Measurements from ENCODE around the gene TAF11L4. TPM values are rescaled to one million over a fixed set of nuclear protein-coding genes. Genes with fewer than 3 reads are reported as not detected.

TAF11L4 gene
- total RNA-seq, 1 experiment from 2014 or later, result not detected

GRCh38 chr5:17492770-17493169 is 28.8 kb upstream of the TAF11L4 start:
- WGBS (ENCODE audit: extremely low coverage, insufficient read length, low lambda C conversion rate), result no CpG with 5 or more reads among the region's 3 CpGs
- TF ChIP-seq CTCF (conservative IDR thresholded peaks at IDR 0.05), result no peak

More at GRCh38 chr5:17492770-17493169, 28.8 kb upstream of the TAF11L4 start:
- Mint-ChIP-seq H3K4me1 (peaks cover 3 to 4% of the 10 kb centered on the region in 2 experiments), H3K27ac (no peak overlapping the region), H3K4me3 (no peak overlapping the region), H3K36me3 (ENCODE audit: insufficient read depth in 1 of 3, low read depth in 3 of 3) (peaks cover 0 to 4% (median 0%) of the 10 kb centered on the region in 3 experiments; a peak in 1 of 7 replicates), H3K9me3 (peaks cover 0 to 3% of the 10 kb centered on the region in 2 experiments; a peak in 2 of 5 replicates), H3K27me3 (ENCODE audit: low read depth) (no peaks in the 10 kb centered on the region; the same call in 1 of the 2 replicates)
- no peak overlapping the region for H4K91ac ChIP-seq (ENCODE audit: insufficient read length, low read depth, low read length)
- H2BK120ac ChIP-seq (ENCODE audit: low read depth, low read length, poor library complexity, severe bottlenecking), result no peak overlapping the region
- H2BK12ac ChIP-seq (ENCODE audit: insufficient read length, low read depth, low read length), result no peak overlapping the region
- H2AFZ ChIP-seq (ENCODE audit: low read length), result no peak overlapping the region
- no peak overlapping the region for H4K5ac ChIP-seq (ENCODE audit: insufficient read length, low read depth, low read length)
- H3K79me1 ChIP-seq (ENCODE audit: insufficient read depth, low read depth, low read length, poor library complexity, severe bottlenecking), result no peaks in the 10 kb centered on the region
- H2BK15ac ChIP-seq (ENCODE audit: low read depth, low read length), result no peak overlapping the region
- H3K23me2 ChIP-seq (ENCODE audit: insufficient read length, low read depth, low read length, poor library complexity, severe bottlenecking), result no peaks in the 10 kb centered on the region
- H3K14ac ChIP-seq (ENCODE audit: insufficient read depth, low read length), result no peak overlapping the region
- H2BK20ac ChIP-seq (ENCODE audit: low read depth, low read length, poor library complexity, severe bottlenecking), result no peak overlapping the region
- no peak overlapping the region for H3K27ac ChIP-seq (ENCODE audit: insufficient read length, low read depth, low read length)
- H3K9ac ChIP-seq (ENCODE audit: extremely low read depth, insufficient read length, low read length), result no peak overlapping the region
- no peaks in the 10 kb centered on the region for H3K27me3 ChIP-seq (ENCODE audit: insufficient read depth, low read length)
- no peak overlapping the region for H3K4ac ChIP-seq (ENCODE audit: low read depth, low read length)
- H3K79me2 ChIP-seq (ENCODE audit: insufficient read depth, low read length), result no peaks in the 10 kb centered on the region
- no peak overlapping the region for H3K18ac ChIP-seq (ENCODE audit: insufficient read length, low read depth, low read length)
- no peak overlapping the region for H4K8ac ChIP-seq (replicated peaks; ENCODE audit: insufficient read length, low read depth, low read length)
- H3K9me3 ChIP-seq (ENCODE audit: control insufficient read depth, low read depth, low read length), result no peaks in the 10 kb centered on the region
- DNase-seq, result no peak
- H2BK5ac ChIP-seq (ENCODE audit: insufficient read length, low read length), result no peak overlapping the region
- H3K56ac ChIP-seq (ENCODE audit: insufficient read length, low read depth, low read length), result no peak overlapping the region
- no peaks in the 10 kb centered on the region for H3K4me1 ChIP-seq (ENCODE audit: insufficient read depth, low read length)
- H2AK5ac ChIP-seq (ENCODE audit: insufficient read length, low read length), result no peak overlapping the region
- no peaks in the 10 kb centered on the region for H4K20me1 ChIP-seq (ENCODE audit: control insufficient read depth, insufficient read depth, insufficient read length)
- H3K23ac ChIP-seq (ENCODE audit: insufficient read length, low read depth, low read length), result no peak overlapping the region
- no peak overlapping the region for H3K4me2 ChIP-seq (ENCODE audit: insufficient read depth, insufficient read length, low read length)
- no peak overlapping the region for H3T11ph ChIP-seq (ENCODE audit: low read length)
